Vagina (tissue), 2 donors: Measurements from ENCODE around the gene TMEM62. TPM values are rescaled to one million over a fixed set of nuclear protein-coding genes. Genes with fewer than 3 reads are reported as not detected.

Source experiments
- DNase-seq, 2 donors: peaks; one replicate each; pipeline ENCODE4 v3.0.0-alpha.2; 2017; ENCODE audit errors: extremely low spot score in 2 of 2
- H3K27ac ChIP-seq: fragments of 200-600 bp; sonication (generic); one replicate; pipeline ENCODE4 v1.5.1; 2019
- H3K27me3 ChIP-seq: fragments of 200-600 bp; sonication (generic); one replicate; pipeline ENCODE4 v1.5.1; 2019
- H3K36me3 ChIP-seq, 2 donors: fragments of 200-600 bp; sonication (generic); one replicate each; pipeline ENCODE4 v1.5.1; 2017 to 2019
- H3K4me1 ChIP-seq: fragments of 200-600 bp; sonication (generic); one replicate; pipeline ENCODE4 v1.5.1; 2019
- H3K4me3 ChIP-seq, 2 donors: fragments of 200-600 bp; sonication (generic); 1 replicate in 1 of 2; 2 replicates in 1 of 2; pipeline ENCODE4 v1.5.1; 2016 to 2019
- H3K9me3 ChIP-seq: fragments of 200-600 bp; sonication (generic); one replicate; pipeline ENCODE4 v1.5.1; 2019
- POLR2A ChIP-seq, 2 donors: fragments of 450-650 bp; IDR thresholded peaks; one replicate each; pipeline ENCODE4 v1.6.1; 2017; ENCODE audit warnings: antibody characterized with exemption in 2 of 2, mild to moderate bottlenecking in 2 of 2, moderate library complexity in 2 of 2
- POLR2AphosphoS5 ChIP-seq, 2 donors: sonication (generic); formaldehyde crosslinking; IDR thresholded peaks; one replicate each; pipeline ENCODE4 v1.9.0; 2017; ENCODE audit warnings: antibody characterized with exemption in 2 of 2, mild to moderate bottlenecking in 2 of 2, low read depth in 1 of 2; ENCODE audit not compliant: insufficient read depth in 1 of 2
- intact Hi-C: fragments of 100-400 bp; cut with DNase I; formaldehyde crosslinking; loops from one replicate; pipeline ENCODE4 v1.15.1; 2023
- total RNA-seq: library from RNA; depleted of rRNA; stranded (reverse); fragments of >200 nt; gene quantifications from one replicate; pipeline ENCODE4 v1.2.3, GENCODE V29; 2016
- TF ChIP-seq, protein P1 (sequence below), 3 experiments: fragments of 450-650 bp in 2 of 3; fragments of 200-600 bp in 1 of 3; sonication (generic) in 1 of 3; IDR thresholded peaks; one replicate each; pipeline ENCODE4 v1.5.1; 2017 to 2019; ENCODE audit warnings: antibody characterized with exemption in 3 of 3, mild to moderate bottlenecking in 2 of 3, moderate library complexity in 2 of 3

The TMEM62 gene
- total RNA-seq, 1 donor from 2014 or later, result 86.9 TPM

DNA sequence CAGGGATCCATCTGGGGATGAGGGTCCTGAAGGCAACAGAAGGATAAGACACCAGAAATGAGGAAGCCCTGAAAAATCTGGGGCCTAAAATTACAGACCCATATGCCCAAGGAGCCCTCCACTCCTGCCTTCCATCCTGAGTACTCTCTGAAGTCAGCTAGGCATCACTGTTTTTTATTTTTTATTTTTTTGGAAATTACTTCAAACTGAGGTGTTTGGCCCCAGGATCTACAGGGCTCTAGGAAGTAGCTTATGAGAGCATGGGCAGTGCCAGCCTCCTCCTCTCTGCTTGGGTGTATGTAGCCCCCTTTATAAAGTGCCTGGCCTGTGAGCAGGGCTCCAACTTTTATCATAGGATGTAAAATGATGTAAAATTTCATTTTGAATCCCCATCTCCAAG, 79.6 kb downstream of the TMEM62 start:
- intact Hi-C loops, result no loop called here
- no peak for TF ChIP-seq POLR2AphosphoS5 (IDR thresholded peaks at IDR 0.05; ENCODE audit: insufficient read depth in 1 of 2, low read depth in 1 of 2)
- TF ChIP-seq, protein P1, sequence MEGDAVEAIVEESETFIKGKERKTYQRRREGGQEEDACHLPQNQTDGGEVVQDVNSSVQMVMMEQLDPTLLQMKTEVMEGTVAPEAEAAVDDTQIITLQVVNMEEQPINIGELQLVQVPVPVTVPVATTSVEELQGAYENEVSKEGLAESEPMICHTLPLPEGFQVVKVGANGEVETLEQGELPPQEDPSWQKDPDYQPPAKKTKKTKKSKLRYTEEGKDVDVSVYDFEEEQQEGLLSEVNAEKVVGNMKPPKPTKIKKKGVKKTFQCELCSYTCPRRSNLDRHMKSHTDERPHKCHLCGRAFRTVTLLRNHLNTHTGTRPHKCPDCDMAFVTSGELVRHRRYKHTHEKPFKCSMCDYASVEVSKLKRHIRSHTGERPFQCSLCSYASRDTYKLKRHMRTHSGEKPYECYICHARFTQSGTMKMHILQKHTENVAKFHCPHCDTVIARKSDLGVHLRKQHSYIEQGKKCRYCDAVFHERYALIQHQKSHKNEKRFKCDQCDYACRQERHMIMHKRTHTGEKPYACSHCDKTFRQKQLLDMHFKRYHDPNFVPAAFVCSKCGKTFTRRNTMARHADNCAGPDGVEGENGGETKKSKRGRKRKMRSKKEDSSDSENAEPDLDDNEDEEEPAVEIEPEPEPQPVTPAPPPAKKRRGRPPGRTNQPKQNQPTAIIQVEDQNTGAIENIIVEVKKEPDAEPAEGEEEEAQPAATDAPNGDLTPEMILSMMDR (IDR thresholded peaks at IDR 0.05), result no peak
- no peak for TF ChIP-seq POLR2A (IDR thresholded peaks at IDR 0.05)
- Histone ChIP-seq H3K27me3 (no peaks in the 10 kb centered on the region), H3K4me3 (no peak overlapping the region), H3K9me3 (no peaks in the 10 kb centered on the region), H3K4me1 (no peaks in the 10 kb centered on the region), H3K27ac (no peak overlapping the region), H3K36me3 (no peaks in the 10 kb centered on the region)
- DNase-seq, result no peak

DNA sequence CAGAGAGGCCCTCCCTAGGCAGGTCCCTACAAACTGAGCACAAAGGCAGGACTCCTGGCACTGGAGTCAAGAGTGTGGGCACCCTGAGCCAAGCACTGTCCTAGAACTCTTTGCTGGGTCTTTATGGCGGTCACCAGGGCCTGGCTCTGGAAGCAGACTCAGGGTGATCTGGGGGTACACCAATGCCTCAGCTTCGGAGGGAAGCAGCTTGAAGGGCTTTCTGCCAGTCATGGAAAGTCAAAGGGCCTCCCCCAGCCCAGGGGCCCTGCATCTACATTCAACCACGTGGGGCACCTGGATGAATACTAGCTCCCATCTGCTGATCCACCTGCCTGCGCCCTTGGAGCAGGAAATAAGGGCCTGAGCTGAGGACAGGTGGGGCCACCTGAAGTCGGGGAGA, 80.1 kb downstream of the TMEM62 start:
- H3K4me3 ChIP-seq, result no peak overlapping the region
- H3K4me1 ChIP-seq, result no peaks in the 10 kb centered on the region
- H3K9me3 ChIP-seq, result no peaks in the 10 kb centered on the region
- no peaks in the 10 kb centered on the region for H3K27me3 ChIP-seq
- no peaks in the 10 kb centered on the region for H3K36me3 ChIP-seq
- H3K27ac ChIP-seq, result no peak overlapping the region
- no peak for TF ChIP-seq POLR2A (IDR thresholded peaks at IDR 0.05)
- TF ChIP-seq POLR2AphosphoS5 (IDR thresholded peaks at IDR 0.05; ENCODE audit: insufficient read depth in 1 of 2, low read depth in 1 of 2), result no peak
- TF ChIP-seq, protein P1 (IDR thresholded peaks at IDR 0.05), result no peak
- no peak for DNase-seq
- intact Hi-C loops, result no loop called here

DNA sequence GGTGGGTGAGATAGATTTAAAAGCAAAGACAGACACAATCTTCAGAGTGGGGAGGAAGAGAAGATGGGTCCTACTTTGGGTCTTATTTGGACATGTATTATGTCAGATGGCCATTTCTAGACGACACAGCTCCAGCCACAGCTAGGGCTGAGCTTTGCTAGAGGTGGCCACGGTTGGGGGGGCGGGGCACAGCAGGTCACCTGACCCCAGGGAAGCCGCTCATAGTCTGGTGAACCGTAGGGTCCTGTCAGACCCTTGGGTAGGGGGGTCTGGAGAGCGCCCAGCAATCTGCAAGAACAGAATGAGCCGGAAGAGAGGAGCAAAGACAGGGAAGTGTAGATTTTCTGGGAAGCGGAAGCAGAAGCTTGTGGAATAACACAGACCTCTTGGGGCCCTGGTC, 80.8 kb downstream of the TMEM62 start:
- H3K9me3 ChIP-seq, result no peaks in the 10 kb centered on the region
- no peaks in the 10 kb centered on the region for H3K27me3 ChIP-seq
- H3K4me1 ChIP-seq, result no peaks in the 10 kb centered on the region
- no peaks in the 10 kb centered on the region for H3K36me3 ChIP-seq
- H3K27ac ChIP-seq, result no peak overlapping the region
- intact Hi-C loops, result no loop called here
- no peak overlapping the region for H3K4me3 ChIP-seq
- no peak for TF ChIP-seq POLR2A (IDR thresholded peaks at IDR 0.05)
- TF ChIP-seq, protein P1 (IDR thresholded peaks at IDR 0.05), result no peak
- TF ChIP-seq POLR2AphosphoS5 (IDR thresholded peaks at IDR 0.05; ENCODE audit: insufficient read depth in 1 of 2, low read depth in 1 of 2), result no peak
- no peak for DNase-seq

DNA sequence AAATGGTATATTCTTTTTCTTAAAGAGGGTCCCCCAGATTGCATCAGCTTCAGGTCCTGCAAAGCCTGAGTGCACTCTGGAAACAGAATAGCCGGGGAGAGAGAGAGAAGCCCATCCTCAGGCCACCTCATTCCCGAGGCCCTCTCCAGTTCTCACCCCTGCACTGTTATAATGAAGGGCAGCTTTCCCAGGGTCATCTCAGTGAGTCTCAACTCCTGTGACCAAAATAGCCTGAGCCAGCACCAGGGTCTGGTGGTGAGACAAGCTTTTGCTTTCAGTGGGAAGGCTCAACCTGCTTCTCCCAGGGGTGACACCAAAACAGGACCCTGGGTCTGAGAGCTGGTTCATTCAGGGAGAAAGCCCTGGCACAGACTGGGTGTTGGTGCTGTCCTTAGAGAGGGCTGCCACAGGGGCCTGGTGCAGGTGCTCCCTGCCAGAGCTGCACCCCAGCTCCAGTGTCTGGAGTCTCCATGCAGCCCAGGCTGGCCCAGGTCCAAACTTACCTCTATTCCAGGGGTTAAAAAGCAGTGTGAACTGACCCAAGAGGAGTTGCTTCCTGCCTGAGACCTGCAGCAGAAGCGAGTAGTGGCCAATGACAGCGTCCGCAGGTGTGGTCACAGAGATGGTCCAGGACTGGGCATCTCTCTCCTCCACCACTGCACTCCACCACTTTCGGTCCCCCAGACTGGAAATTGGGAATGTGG, 81.4 kb downstream of the TMEM62 start:
- DNase-seq, result peak in 1 of 2 donors; percentile 56
- TF ChIP-seq, protein P1 (IDR thresholded peaks at IDR 0.05), result no peak
- TF ChIP-seq POLR2A (IDR thresholded peaks at IDR 0.05), result no peak
- no peak for TF ChIP-seq POLR2AphosphoS5 (IDR thresholded peaks at IDR 0.05; ENCODE audit: insufficient read depth in 1 of 2, low read depth in 1 of 2)

DNA sequence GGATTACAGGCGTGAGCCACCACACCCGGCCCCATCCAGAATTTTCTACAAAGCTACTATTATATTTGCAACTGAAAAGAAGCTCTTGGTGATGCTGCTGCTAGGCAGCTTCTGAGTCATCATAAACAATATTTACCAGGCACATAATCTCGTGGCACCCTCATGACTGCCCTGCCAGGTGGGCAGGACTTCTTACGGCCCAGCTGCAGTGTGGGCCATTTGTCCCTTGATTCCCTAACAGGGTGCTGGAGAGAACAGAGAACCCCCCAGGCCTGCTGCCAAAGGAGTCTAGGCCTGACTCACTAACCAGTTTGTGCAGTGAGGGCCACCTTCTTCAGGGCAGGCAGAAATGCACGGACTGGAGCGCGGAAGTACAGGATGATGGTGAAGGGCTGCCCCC, 82.6 kb downstream of the TMEM62 start:
- no peak overlapping the region for H3K4me3 ChIP-seq
- TF ChIP-seq, protein P1 (IDR thresholded peaks at IDR 0.05), result no peak
- TF ChIP-seq POLR2AphosphoS5 (IDR thresholded peaks at IDR 0.05; ENCODE audit: insufficient read depth in 1 of 2, low read depth in 1 of 2), result no peak
- TF ChIP-seq POLR2A (IDR thresholded peaks at IDR 0.05), result no peak
- no peak overlapping the region for H3K27ac ChIP-seq
- intact Hi-C loops, result no loop called here
- H3K36me3 ChIP-seq, result no peaks in the 10 kb centered on the region
- no peaks in the 10 kb centered on the region for H3K4me1 ChIP-seq
- H3K9me3 ChIP-seq, result no peaks in the 10 kb centered on the region
- no peaks in the 10 kb centered on the region for H3K27me3 ChIP-seq
- peak in 1 of 2 donors; percentile 65 for DNase-seq

More for the DNA sequence above, 81.4 kb downstream of the TMEM62 start:
- no peaks in the 10 kb centered on the region for H3K27me3 ChIP-seq
- H3K4me3 ChIP-seq, result no peak overlapping the region
- H3K27ac ChIP-seq, result no peak overlapping the region
- intact Hi-C loops, result no loop called here
- H3K9me3 ChIP-seq, result no peaks in the 10 kb centered on the region
- no peaks in the 10 kb centered on the region for H3K36me3 ChIP-seq
- no peaks in the 10 kb centered on the region for H3K4me1 ChIP-seq
